Vagina (tissue), 2 donors: ENCODE results near the gene TUBA3D.
"Not testable (repeated sequence)": the region's sequence is repeated elsewhere in the genome, so short reads cannot be mapped to it uniquely, and the experiment has no call there.

ENCODE experiments used
- CTCF ChIP-seq, 3 experiments: fragments of 450-650 bp in 2 of 3; fragments of 200-600 bp in 1 of 3; sonication (generic) in 1 of 3; IDR thresholded peaks; one replicate each; pipeline ENCODE4 v1.5.1; 2017 to 2019; ENCODE audit warnings: antibody characterized with exemption in 3 of 3, mild to moderate bottlenecking in 2 of 3, moderate library complexity in 2 of 3
- POLR2A ChIP-seq, 2 donors: fragments of 450-650 bp; IDR thresholded peaks; one replicate each; pipeline ENCODE4 v1.6.1; 2017; ENCODE audit warnings: antibody characterized with exemption in 2 of 2, mild to moderate bottlenecking in 2 of 2, moderate library complexity in 2 of 2
- POLR2AphosphoS5 ChIP-seq, 2 donors: sonication (generic); formaldehyde crosslinking; IDR thresholded peaks; one replicate each; pipeline ENCODE4 v1.9.0; 2017; ENCODE audit warnings: antibody characterized with exemption in 2 of 2, mild to moderate bottlenecking in 2 of 2, low read depth in 1 of 2; ENCODE audit not compliant: insufficient read depth in 1 of 2

GRCh38 chr2:131498321-131498973 is 22.5 kb downstream of the TUBA3D start:
- TF ChIP-seq POLR2A (IDR thresholded peaks at IDR 0.05); CTCF (IDR thresholded peaks at IDR 0.05); POLR2AphosphoS5 (IDR thresholded peaks at IDR 0.05; ENCODE audit: insufficient read depth in 1 of 2, low read depth in 1 of 2): not testable (repeated sequence)
